Measurements from ENCODE around the gene ARHGEF25.

Gene ARHGEF25

GRCh38 chr12:57611108-57611826 lies at the start of gene ARHGEF25 (continued):
- TF ChIP-seq, protein P1, sequence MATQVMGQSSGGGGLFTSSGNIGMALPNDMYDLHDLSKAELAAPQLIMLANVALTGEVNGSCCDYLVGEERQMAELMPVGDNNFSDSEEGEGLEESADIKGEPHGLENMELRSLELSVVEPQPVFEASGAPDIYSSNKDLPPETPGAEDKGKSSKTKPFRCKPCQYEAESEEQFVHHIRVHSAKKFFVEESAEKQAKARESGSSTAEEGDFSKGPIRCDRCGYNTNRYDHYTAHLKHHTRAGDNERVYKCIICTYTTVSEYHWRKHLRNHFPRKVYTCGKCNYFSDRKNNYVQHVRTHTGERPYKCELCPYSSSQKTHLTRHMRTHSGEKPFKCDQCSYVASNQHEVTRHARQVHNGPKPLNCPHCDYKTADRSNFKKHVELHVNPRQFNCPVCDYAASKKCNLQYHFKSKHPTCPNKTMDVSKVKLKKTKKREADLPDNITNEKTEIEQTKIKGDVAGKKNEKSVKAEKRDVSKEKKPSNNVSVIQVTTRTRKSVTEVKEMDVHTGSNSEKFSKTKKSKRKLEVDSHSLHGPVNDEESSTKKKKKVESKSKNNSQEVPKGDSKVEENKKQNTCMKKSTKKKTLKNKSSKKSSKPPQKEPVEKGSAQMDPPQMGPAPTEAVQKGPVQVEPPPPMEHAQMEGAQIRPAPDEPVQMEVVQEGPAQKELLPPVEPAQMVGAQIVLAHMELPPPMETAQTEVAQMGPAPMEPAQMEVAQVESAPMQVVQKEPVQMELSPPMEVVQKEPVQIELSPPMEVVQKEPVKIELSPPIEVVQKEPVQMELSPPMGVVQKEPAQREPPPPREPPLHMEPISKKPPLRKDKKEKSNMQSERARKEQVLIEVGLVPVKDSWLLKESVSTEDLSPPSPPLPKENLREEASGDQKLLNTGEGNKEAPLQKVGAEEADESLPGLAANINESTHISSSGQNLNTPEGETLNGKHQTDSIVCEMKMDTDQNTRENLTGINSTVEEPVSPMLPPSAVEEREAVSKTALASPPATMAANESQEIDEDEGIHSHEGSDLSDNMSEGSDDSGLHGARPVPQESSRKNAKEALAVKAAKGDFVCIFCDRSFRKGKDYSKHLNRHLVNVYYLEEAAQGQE (tag by site-specific recombination; IDR thresholded peaks at IDR 0.05) = no peak
- no peak for TF ChIP-seq ZNF585B (tag by site-specific recombination; IDR thresholded peaks at IDR 0.05)
- TF ChIP-seq, protein P2, sequence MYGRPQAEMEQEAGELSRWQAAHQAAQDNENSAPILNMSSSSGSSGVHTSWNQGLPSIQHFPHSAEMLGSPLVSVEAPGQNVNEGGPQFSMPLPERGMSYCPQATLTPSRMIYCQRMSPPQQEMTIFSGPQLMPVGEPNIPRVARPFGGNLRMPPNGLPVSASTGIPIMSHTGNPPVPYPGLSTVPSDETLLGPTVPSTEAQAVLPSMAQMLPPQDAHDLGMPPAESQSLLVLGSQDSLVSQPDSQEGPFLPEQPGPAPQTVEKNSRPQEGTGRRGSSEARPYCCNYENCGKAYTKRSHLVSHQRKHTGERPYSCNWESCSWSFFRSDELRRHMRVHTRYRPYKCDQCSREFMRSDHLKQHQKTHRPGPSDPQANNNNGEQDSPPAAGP (tag by site-specific recombination; IDR thresholded peaks at IDR 0.05) = peak; percentile 89
- no peak for TF ChIP-seq HIC1 (tag by site-specific recombination; IDR thresholded peaks at IDR 0.05)
- peak; percentile 37 for TF ChIP-seq GLIS1 (tag by site-specific recombination; IDR thresholded peaks at IDR 0.05)
- TF ChIP-seq ZNF155 (tag by site-specific recombination; IDR thresholded peaks at IDR 0.05) = no peak
- peak; percentile 61; the same call in 1 of the 2 replicates for TF ChIP-seq KLF1 (tag by site-specific recombination; IDR thresholded peaks at IDR 0.05)
- TF ChIP-seq ZNF133 (tag by site-specific recombination; IDR thresholded peaks at IDR 0.05) = no peak
- peak; percentile 48; the same call in 1 of the 2 replicates for TF ChIP-seq KLF8 (tag by site-specific recombination; IDR thresholded peaks at IDR 0.05)
- TF ChIP-seq ZNF10 (tag by site-specific recombination; IDR thresholded peaks at IDR 0.05) = peak; percentile 52; the same call in 1 of the 2 replicates
- TF ChIP-seq BCL11A (tag by site-specific recombination; IDR thresholded peaks at IDR 0.05; ENCODE audit: low read depth) = 0 out of 2 replicates have a peak, but pooled peaks have one; percentile 62
- peak; percentile 79 for TF ChIP-seq BCL11B (tag by site-specific recombination; IDR thresholded peaks at IDR 0.05; ENCODE audit: low read depth)
- peak; percentile 58 for TF ChIP-seq ZBTB11 (tag by site-specific recombination; conservative IDR thresholded peaks at IDR 0.05; ENCODE audit: low read depth)

- ChIA-PET CTCF (interaction anchor here (1.5 to 1.8 kb wide), 2 partner anchors 13 to 17 kb away, joined by 3 to 5 read pairs; no protein-coding TSS in a partner anchor), POLR2A (no interaction called here)
- H3K36me3 ChIP-seq (ENCODE audit: control insufficient read depth in 2 of 2, insufficient read depth in 1 of 2, low read length in 2 of 2) = peaks cover 0 to 15% of the 10 kb centered on the region in 2 experiments; a peak in 2 of 3 replicates
These were observed 47.9 kb upstream of the ARHGEF25 start for GRCh38 chr12:57563358-57563757.

More at GRCh38 chr12:57563358-57563757, 47.9 kb upstream of the ARHGEF25 start:
- TF ChIP-seq ZNF155 (tag by site-specific recombination; IDR thresholded peaks at IDR 0.05) (no peak), ZNF138 (tag by site-specific recombination; IDR thresholded peaks at IDR 0.05; ENCODE audit: borderline replicate concordance) (no peak), ZNF558 (tag by site-specific recombination; IDR thresholded peaks at IDR 0.05) (no peak), ZNF830 (tag by site-specific recombination; IDR thresholded peaks at IDR 0.05; ENCODE audit: low read depth) (no peak), ZNF274 (IDR thresholded peaks at IDR 0.05; ENCODE audit: low read length) (no peak), ZNF274 (tag by site-specific recombination; IDR thresholded peaks at IDR 0.05; ENCODE audit: borderline replicate concordance) (no peak), ZNF248 (tag by site-specific recombination; IDR thresholded peaks at IDR 0.05) (no peak), PRDM6 (tag by site-specific recombination; IDR thresholded peaks at IDR 0.05) (no peak), ZNF426 (tag by site-specific recombination; IDR thresholded peaks at IDR 0.05) (no peak), ZNF239 (tag by site-specific recombination; IDR thresholded peaks at IDR 0.05) (no peak)
- Histone ChIP-seq H3K4me3 (ENCODE audit: low read depth, low read length) (no peak overlapping the region), H3K9me3 (ENCODE audit: control insufficient read depth, insufficient read depth, low read depth, low read length) (no peaks in the 10 kb centered on the region), H3K27ac (ENCODE audit: extremely low read depth, low read depth, low read length) (no peak overlapping the region), H3K4me1 (ENCODE audit: control insufficient read depth, insufficient read depth, low read length) (no peaks in the 10 kb centered on the region)

Measured in HEK293 (cell line).